Skeletal muscle satellite cell (primary cell): ENCODE data around the gene SOD2.
"Not testable (repeated sequence)": the region's sequence is repeated elsewhere in the genome, so short reads cannot be mapped to it uniquely, and the experiment has no call there.

ENCODE experiments used
- H3K27me3 ChIP-seq: 2 replicates; pipeline ENCODE4 v1.7.0; 2013; ENCODE audit warnings: low read length; ENCODE audit not compliant: control insufficient read depth, insufficient read depth
- H3K36me3 ChIP-seq: 2 replicates; pipeline ENCODE4 v1.7.0; 2013; ENCODE audit warnings: mild to moderate bottlenecking, control low read depth, low read length; ENCODE audit not compliant: insufficient read depth
- H3K4me1 ChIP-seq: 2 replicates; pipeline ENCODE4 v1.7.0; 2013; ENCODE audit warnings: low read length; ENCODE audit not compliant: control insufficient read depth, insufficient read depth
- H3K4me2 ChIP-seq: 2 replicates; pipeline ENCODE4 v1.7.0; 2013; ENCODE audit warnings: mild to moderate bottlenecking, low read length
- H3K4me3 ChIP-seq: 2 replicates; pipeline ENCODE4 v1.7.0; 2013; ENCODE audit warnings: low read length
- H3K9ac ChIP-seq: 2 replicates; pipeline ENCODE4 v1.7.0; 2013; ENCODE audit warnings: mild to moderate bottlenecking, low read depth, low read length, moderate library complexity
- H3K9me3 ChIP-seq: replicated peaks from 2 replicates; pipeline ENCODE4 v1.7.0; 2013; ENCODE audit warnings: mild to moderate bottlenecking, control low read depth, low read length

SOD2 gene

DNA sequence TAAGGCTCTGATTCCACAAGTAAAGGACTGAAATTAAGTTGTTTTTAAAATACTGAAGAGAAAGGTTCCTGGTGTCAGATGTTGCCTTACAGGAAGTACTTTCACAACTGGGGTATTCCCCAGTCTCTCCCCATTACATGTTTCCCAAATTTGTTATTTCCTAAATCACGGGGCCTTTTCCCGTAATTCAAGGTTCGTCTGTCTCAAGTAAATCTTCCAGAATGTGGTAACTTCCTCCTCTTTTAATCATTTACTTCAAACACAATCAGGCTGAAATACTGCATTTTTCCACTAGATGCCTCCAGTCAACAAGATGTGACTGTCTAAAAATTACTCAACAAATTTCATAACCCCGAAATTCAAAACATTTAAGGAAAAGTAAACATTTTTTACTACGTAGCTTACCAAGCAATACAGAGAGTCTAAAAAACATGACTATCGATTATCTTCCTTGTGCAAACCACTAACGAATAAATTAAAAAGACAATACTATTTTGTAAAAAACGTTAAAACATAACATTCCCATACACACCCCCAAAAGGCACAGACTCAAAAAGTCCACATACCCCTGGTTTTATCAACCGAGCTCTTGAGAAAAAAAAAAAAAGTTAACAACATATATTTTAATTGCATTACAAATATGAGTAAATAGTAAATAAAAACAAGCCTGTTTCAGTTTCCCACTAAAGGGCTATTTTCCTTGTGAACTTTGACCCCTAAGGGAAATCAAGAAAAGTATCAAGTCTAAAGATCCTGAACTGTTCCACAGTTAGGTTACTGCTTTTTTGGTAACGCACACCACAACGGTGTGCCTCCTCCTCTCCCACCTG lies 1.7 kb downstream of the SOD2 start:
- Histone ChIP-seq H3K4me1 (peaks cover 20% of the 10 kb centered on the region), H3K36me3 (peaks cover 16% of the 10 kb centered on the region), H3K9ac (peak overlapping the region; percentile 85), H3K27me3 (no peaks in the 10 kb centered on the region), H3K9me3 (no peaks in the 10 kb centered on the region), H3K4me3 (peak overlapping the region; percentile 81), H3K4me2 (peak overlapping the region; percentile 85)

GRCh38 chr6:159690135-159690534 lies 2.9 kb downstream of the SOD2 start:
- peaks cover 20% of the 10 kb centered on the region for H3K4me1 ChIP-seq
- not testable (repeated sequence) for H3K9me3 ChIP-seq, H3K4me2 ChIP-seq, H3K27me3 ChIP-seq, H3K9ac ChIP-seq, H3K4me3 ChIP-seq
- peaks cover 22% of the 10 kb centered on the region for H3K36me3 ChIP-seq

DNA sequence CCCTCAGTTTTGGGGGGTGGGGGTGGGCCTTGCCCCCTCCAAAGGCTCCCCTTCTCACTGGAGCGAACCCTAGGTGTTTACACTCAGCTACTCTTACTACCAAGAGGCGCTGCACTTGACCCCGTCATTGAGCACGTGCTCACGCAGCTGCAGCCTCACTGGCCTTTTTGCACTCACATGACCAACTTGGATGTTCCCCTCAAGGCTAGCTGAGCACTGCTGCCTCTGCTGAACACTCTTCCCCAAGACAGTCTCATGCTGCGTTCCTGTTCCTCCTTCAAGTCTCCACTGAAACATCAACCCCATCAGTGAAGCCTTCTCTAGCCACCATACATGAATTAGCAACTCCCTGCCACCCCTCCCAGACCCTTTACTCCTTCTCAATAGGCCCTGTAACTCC lies 4.0 kb downstream of the SOD2 start:
- no peak overlapping the region for H3K4me2 ChIP-seq
- no peak overlapping the region for H3K9ac ChIP-seq
- H3K9me3 ChIP-seq = no peaks in the 10 kb centered on the region
- H3K4me3 ChIP-seq = no peak overlapping the region
- H3K36me3 ChIP-seq = peaks cover 28% of the 10 kb centered on the region
- H3K27me3 ChIP-seq = no peaks in the 10 kb centered on the region
- H3K4me1 ChIP-seq = peaks cover 14% of the 10 kb centered on the region

DNA sequence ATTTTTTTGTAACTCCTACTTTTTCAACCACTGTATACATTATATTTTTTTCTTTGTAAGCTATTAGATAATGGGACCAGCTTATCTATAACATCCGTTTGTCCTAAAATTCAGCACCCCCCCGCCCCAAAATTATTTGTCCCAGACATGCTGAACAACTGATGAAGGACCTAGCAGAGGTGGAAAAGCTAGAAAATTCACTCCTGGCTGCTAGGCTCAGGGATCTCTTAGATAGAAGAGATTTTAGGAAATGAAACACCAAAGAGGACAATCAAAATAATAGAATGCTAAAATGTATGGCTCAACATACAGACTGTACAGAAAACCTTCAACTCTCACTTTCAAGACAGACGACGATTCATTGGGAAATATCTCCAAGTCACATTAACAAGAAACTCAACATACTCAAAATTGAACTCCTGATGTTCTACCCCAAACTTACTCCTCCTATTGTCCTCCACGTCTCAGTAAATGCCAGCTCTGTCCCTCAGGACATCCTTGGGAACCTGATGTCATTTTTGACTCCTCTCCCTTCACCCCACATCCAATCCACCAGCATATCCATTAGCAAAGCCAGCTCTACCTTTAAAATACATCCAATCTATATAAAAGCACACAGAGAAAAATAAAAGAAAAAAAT lies 4.7 kb downstream of the SOD2 start:
- Histone ChIP-seq H3K4me1 (peaks cover 10% of the 10 kb centered on the region), H3K9me3 (no peaks in the 10 kb centered on the region), H3K27me3 (no peaks in the 10 kb centered on the region), H3K4me3 (no peak overlapping the region), H3K36me3 (peaks cover 34% of the 10 kb centered on the region), H3K4me2 (no peak overlapping the region), H3K9ac (peak overlapping the region; percentile 28)

DNA sequence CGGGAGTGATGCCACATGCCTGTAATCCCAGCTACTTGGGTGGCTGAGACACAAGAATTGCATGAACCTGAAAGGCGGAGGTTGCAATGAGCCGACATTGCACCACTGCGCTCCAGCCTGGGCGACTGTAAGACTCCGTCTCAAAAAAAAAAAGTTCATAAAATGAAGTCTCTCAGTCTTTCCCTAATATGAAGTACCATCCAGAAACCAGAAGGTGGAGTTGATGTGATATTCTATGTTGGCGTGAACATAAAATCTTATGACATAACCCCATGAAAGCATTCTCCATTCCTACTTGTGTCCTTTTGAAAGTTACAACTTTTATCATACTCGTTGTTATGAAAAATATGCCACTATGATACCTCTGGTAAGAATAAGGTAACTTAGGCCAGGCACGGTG lies 5.7 kb downstream of the SOD2 start:
- peaks cover 10% of the 10 kb centered on the region for H3K4me1 ChIP-seq
- peaks cover 42% of the 10 kb centered on the region for H3K36me3 ChIP-seq
- H3K4me2 ChIP-seq = no peak overlapping the region
- no peaks in the 10 kb centered on the region for H3K27me3 ChIP-seq
- H3K9ac ChIP-seq = no peak overlapping the region
- no peaks in the 10 kb centered on the region for H3K9me3 ChIP-seq
- no peak overlapping the region for H3K4me3 ChIP-seq

GRCh38 chr6:159686703-159687102 lies 6.3 kb downstream of the SOD2 start:
- no peak overlapping the region for H3K9ac ChIP-seq
- H3K4me3 ChIP-seq = no peak overlapping the region
- H3K27me3 ChIP-seq = no peaks in the 10 kb centered on the region
- H3K4me1 ChIP-seq = peaks cover 4% of the 10 kb centered on the region
- no peak overlapping the region for H3K4me2 ChIP-seq
- H3K36me3 ChIP-seq = peaks cover 48% of the 10 kb centered on the region
- no peaks in the 10 kb centered on the region for H3K9me3 ChIP-seq

GRCh38 chr6:159686040-159686439 lies 7.0 kb downstream of the SOD2 start:
- no peaks in the 10 kb centered on the region for H3K27me3 ChIP-seq
- H3K4me1 ChIP-seq = no peaks in the 10 kb centered on the region
- no peak overlapping the region for H3K4me3 ChIP-seq
- H3K4me2 ChIP-seq = no peak overlapping the region
- H3K9ac ChIP-seq = no peak overlapping the region
- no peaks in the 10 kb centered on the region for H3K9me3 ChIP-seq
- H3K36me3 ChIP-seq = peaks cover 55% of the 10 kb centered on the region

DNA sequence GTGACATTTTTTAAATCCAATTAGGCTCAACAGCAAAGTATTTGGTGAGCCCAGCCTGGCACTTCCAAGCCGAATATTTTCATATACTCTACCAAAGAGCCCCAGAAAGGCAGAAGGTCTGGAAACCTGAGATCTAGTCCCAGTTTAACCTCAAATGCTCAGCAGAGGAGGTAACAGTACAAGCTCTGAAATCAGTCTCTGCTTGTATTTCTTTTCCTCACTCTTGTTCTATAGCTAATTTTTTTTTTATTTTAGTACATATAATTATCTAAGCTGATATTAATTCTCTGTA lies 9.1 kb downstream of the SOD2 start:
- Histone ChIP-seq H3K9me3 (no peaks in the 10 kb centered on the region), H3K36me3 (peaks cover 55% of the 10 kb centered on the region), H3K4me1 (peaks cover 13% of the 10 kb centered on the region)

GRCh38 chr6:159682810-159683209 lies 10.2 kb downstream of the SOD2 start:
- H3K9ac ChIP-seq = no peak overlapping the region
- H3K27me3 ChIP-seq = no peaks in the 10 kb centered on the region
- no peak overlapping the region for H3K4me3 ChIP-seq
- no peak overlapping the region for H3K4me2 ChIP-seq
- no peaks in the 10 kb centered on the region for H3K9me3 ChIP-seq
- peaks cover 57% of the 10 kb centered on the region for H3K36me3 ChIP-seq
- H3K4me1 ChIP-seq = peaks cover 13% of the 10 kb centered on the region

More for the DNA sequence above, 9.1 kb downstream of the SOD2 start:
- Histone ChIP-seq H3K4me3 (no peak overlapping the region), H3K27me3 (no peaks in the 10 kb centered on the region), H3K9ac (no peak overlapping the region), H3K4me2 (no peak overlapping the region)

DNA sequence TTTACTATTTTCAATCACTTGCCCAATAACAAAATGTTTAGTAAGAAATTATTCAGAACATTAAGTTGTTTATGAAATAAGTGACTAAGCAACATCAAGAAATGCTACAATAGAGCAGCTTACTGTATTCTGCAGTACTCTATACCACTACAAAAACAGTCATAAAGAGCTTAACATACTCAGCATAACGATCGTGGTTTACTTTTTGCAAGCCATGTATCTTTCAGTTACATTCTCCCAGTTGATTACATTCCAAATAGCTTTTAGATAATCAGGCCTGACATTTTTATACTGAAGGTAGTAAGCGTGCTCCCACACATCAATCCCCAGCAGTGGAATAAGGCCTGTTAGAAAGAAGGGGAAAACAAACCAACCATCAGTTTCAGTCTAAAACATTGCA lies 10.7 kb downstream of the SOD2 start:
- Histone ChIP-seq H3K9ac (no peak overlapping the region), H3K4me1 (peaks cover 13% of the 10 kb centered on the region), H3K4me2 (no peak overlapping the region), H3K27me3 (no peaks in the 10 kb centered on the region), H3K36me3 (peaks cover 59% of the 10 kb centered on the region), H3K4me3 (no peak overlapping the region), H3K9me3 (no peaks in the 10 kb centered on the region)

GRCh38 chr6:159681191-159681880 lies 11.7 kb downstream of the SOD2 start:
- H3K4me3 ChIP-seq = no peak overlapping the region
- H3K36me3 ChIP-seq = peaks cover 57% of the 10 kb centered on the region
- H3K9me3 ChIP-seq = no peaks in the 10 kb centered on the region
- H3K4me2 ChIP-seq = no peak overlapping the region
- no peaks in the 10 kb centered on the region for H3K27me3 ChIP-seq
- H3K4me1 ChIP-seq = peaks cover 13% of the 10 kb centered on the region
- no peak overlapping the region for H3K9ac ChIP-seq
